ENCODE results near the gene VPS41.

GRCh38 chr7:38951213-38951612 lies 42.2 kb upstream of the VPS41 start:
- TF ChIP-seq, protein P1, sequence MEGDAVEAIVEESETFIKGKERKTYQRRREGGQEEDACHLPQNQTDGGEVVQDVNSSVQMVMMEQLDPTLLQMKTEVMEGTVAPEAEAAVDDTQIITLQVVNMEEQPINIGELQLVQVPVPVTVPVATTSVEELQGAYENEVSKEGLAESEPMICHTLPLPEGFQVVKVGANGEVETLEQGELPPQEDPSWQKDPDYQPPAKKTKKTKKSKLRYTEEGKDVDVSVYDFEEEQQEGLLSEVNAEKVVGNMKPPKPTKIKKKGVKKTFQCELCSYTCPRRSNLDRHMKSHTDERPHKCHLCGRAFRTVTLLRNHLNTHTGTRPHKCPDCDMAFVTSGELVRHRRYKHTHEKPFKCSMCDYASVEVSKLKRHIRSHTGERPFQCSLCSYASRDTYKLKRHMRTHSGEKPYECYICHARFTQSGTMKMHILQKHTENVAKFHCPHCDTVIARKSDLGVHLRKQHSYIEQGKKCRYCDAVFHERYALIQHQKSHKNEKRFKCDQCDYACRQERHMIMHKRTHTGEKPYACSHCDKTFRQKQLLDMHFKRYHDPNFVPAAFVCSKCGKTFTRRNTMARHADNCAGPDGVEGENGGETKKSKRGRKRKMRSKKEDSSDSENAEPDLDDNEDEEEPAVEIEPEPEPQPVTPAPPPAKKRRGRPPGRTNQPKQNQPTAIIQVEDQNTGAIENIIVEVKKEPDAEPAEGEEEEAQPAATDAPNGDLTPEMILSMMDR (IDR thresholded peaks at IDR 0.05): no peak
- no peak for TF ChIP-seq POLR2A (IDR thresholded peaks at IDR 0.05)
